HEK293T (cell line): ENCODE results near the gene GON4L.
"Not testable (repeated sequence)": the region's sequence is repeated elsewhere in the genome, so short reads cannot be mapped to it uniquely, and the experiment has no call there.

Experiments used
- BHLHE40 ChIP-seq: fragments of 450-650 bp; IDR thresholded peaks from 2 replicates; pipeline ENCODE4 v1.6.1; 2016; ENCODE audit warnings: mild to moderate bottlenecking, moderate library complexity, borderline replicate concordance
- CTBP1 ChIP-seq: fragments of 450-650 bp; IDR thresholded peaks from 2 replicates; pipeline ENCODE4 v1.6.1; 2016; ENCODE audit warnings: borderline replicate concordance
- ELF4 ChIP-seq: fragments of 450-650 bp; IDR thresholded peaks from 2 replicates; pipeline ENCODE4 v1.6.1; 2017; ENCODE audit warnings: antibody characterized with exemption
- FOXA1 ChIP-seq: fragments of 450-650 bp; IDR thresholded peaks from 2 replicates; pipeline ENCODE4 v1.6.1; 2016; ENCODE audit warnings: mild to moderate bottlenecking
- HDGF ChIP-seq: fragments of 450-650 bp; IDR thresholded peaks from 2 replicates; pipeline ENCODE4 v1.6.1; 2017; ENCODE audit warnings: antibody characterized with exemption, borderline replicate concordance
- L3MBTL2 ChIP-seq: fragments of 450-650 bp; conservative IDR thresholded peaks from 2 replicates; pipeline ENCODE4 v1.6.1; 2016; ENCODE audit warnings: mild to moderate bottlenecking
- LEF1 ChIP-seq: fragments of 450-650 bp; IDR thresholded peaks from 2 replicates; pipeline ENCODE4 v1.6.1; 2017; ENCODE audit warnings: mild to moderate bottlenecking, borderline replicate concordance
- NFRKB ChIP-seq: fragments of 450-650 bp; IDR thresholded peaks from 2 replicates; pipeline ENCODE4 v1.6.1; 2016; ENCODE audit warnings: mild to moderate bottlenecking, moderate library complexity
- PKNOX1 ChIP-seq: fragments of 450-650 bp; IDR thresholded peaks from 2 replicates; pipeline ENCODE4 v1.6.1; 2016
- SP1 ChIP-seq: fragments of 450-650 bp; IDR thresholded peaks from 2 replicates; pipeline ENCODE4 v1.6.1; 2017
- ZNF384 ChIP-seq: fragments of 450-650 bp; IDR thresholded peaks from 2 replicates; pipeline ENCODE4 v1.6.1; 2016

GRCh38 chr1:155745284-155746228 is 111.5 kb downstream of the GON4L start:
- TF ChIP-seq ELF4 (peak; percentile 38; the same call in 1 of the 2 replicates), L3MBTL2 (peak; percentile 66), PKNOX1 (peak; percentile 90)
- TF ChIP-seq SP1, FOXA1, NFRKB, HDGF, BHLHE40, CTBP1, LEF1, ZNF384: not testable (repeated sequence)
